Endothelial cell (in vitro differentiated cells): Measurements from ENCODE around the gene CYGB. TPM values are rescaled to one million over a fixed set of nuclear protein-coding genes. Genes with fewer than 3 reads are reported as not detected.
"Not testable (repeated sequence)": the region's sequence is repeated elsewhere in the genome, so short reads cannot be mapped to it uniquely, and the experiment has no call there.

Experiments used
- DNase-seq: peaks from one replicate; pipeline ENCODE4 v3.0.0; 2021; ENCODE audit warnings: low spot score
- H3K27ac Mint-ChIP-seq: one replicate; pipeline ENCODE4 v1.8.0; 2021; ENCODE audit warnings: mixed read lengths, inconsistent platforms; ENCODE audit not compliant: unreplicated experiment
- H3K27me3 Mint-ChIP-seq: one replicate; pipeline ENCODE4 v1.8.0; 2021; ENCODE audit warnings: mild to moderate bottlenecking, moderate library complexity, mixed read lengths, inconsistent platforms; ENCODE audit not compliant: unreplicated experiment
- H3K36me3 Mint-ChIP-seq: one replicate; pipeline ENCODE4 v1.8.0; 2021; ENCODE audit warnings: mild to moderate bottlenecking, low read depth, mixed read lengths, inconsistent platforms; ENCODE audit not compliant: unreplicated experiment
- H3K4me1 Mint-ChIP-seq: one replicate; pipeline ENCODE4 v1.8.0; 2021; ENCODE audit warnings: mild to moderate bottlenecking, mixed read lengths, inconsistent platforms; ENCODE audit not compliant: unreplicated experiment
- H3K4me3 Mint-ChIP-seq: one replicate; pipeline ENCODE4 v1.8.0; 2021; ENCODE audit warnings: mild to moderate bottlenecking, mixed read lengths, inconsistent platforms; ENCODE audit not compliant: unreplicated experiment
- H3K9me3 Mint-ChIP-seq: one replicate; pipeline ENCODE4 v1.8.0; 2021; ENCODE audit warnings: mixed read lengths, inconsistent platforms; ENCODE audit not compliant: unreplicated experiment
- CTCF ChIP-seq: fragments of 200-600 bp; sonication (generic); IDR thresholded peaks from one replicate; pipeline ENCODE4 v1.5.0; 2021; ENCODE audit warnings: antibody characterized with exemption; ENCODE audit not compliant: unreplicated experiment
- total RNA-seq: library from RNA; stranded (reverse); fragmentation: NEBNext Ultra II Directional; extraction: Animal tissue kit (Norgen Biotek cat#: 25700); gene quantifications from one replicate; pipeline ENCODE4 v1.2.1, GENCODE V29; 2021; ENCODE audit not compliant: unreplicated experiment

Gene CYGB
- total RNA-seq, 1 donor from 2014 or later, result 0.51 TPM

DNA sequence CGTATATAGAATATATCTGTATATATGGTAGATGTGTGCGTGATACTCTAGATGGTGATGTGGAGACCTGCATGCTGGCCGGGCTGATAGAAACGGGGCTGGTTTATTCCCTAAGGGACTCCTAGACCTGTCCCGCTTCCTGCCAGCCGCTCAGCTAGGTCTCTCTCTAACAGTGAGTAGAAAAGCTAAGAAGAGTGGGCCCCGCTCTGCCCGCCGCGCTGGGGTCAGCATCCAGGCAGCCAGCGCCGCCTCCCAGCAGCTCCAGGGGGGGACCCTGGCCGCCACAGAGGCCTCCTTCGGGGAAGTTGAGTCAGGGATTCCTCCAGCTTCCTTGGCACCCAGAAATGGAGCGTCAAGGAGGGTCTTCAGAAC, 9.4 kb downstream of the CYGB start:
- H3K9me3 Mint-ChIP-seq, result no peaks in the 10 kb centered on the region
- no peak for TF ChIP-seq CTCF
- no peak overlapping the region for H3K27ac Mint-ChIP-seq
- H3K36me3 Mint-ChIP-seq, result no peaks in the 10 kb centered on the region
- H3K4me1 Mint-ChIP-seq, result peaks cover 11% of the 10 kb centered on the region
- peaks cover 8% of the 10 kb centered on the region for H3K27me3 Mint-ChIP-seq
- DNase-seq, result no peak
- no peak overlapping the region for H3K4me3 Mint-ChIP-seq

DNA sequence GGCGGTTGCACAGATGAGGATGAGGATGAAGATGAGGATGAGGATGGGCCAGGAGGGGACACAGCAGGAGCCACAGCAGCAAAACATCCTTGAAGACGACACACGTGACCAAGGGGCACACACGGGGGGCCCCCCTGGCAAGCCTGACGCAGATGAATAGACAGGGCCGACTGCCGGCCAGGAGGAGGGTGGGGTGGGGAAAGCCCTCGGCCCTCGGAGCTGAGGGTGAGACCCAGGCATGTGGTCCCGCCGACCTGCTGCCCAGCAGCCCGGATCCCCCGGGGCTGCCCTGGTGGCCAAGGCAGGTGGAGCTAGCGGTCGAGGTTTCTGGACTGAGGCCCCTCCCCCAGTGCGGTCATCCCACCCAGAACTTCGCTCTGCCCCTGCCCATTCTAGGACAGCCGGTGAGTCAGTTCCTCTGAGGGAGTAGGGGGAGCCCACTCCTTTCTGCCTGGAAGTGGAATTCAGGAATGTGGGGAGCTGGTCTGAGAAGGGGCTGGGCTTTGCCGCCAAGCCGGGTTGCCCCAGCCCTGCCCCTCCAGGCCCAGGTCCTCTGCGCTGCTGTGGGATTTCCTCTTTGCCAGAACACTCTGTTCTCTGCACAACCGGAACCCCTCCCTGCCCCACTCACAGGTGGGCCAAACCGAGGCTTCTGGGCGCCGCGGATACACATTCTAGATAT, 9.9 kb downstream of the CYGB start:
- DNase-seq, result no peak
- Mint-ChIP-seq H3K27ac (peak overlapping the region; percentile 44), H3K36me3 (no peaks in the 10 kb centered on the region), H3K4me3 (no peak overlapping the region), H3K27me3 (peaks cover 6% of the 10 kb centered on the region), H3K4me1 (peaks cover 11% of the 10 kb centered on the region), H3K9me3 (no peaks in the 10 kb centered on the region)
- no peak for TF ChIP-seq CTCF

- peak overlapping the region; percentile 44 for H3K27ac Mint-ChIP-seq
- DNase-seq, H3K4me3 Mint-ChIP-seq, H3K27me3 Mint-ChIP-seq, H3K36me3 Mint-ChIP-seq, H3K9me3 Mint-ChIP-seq, H3K4me1 Mint-ChIP-seq: not testable (repeated sequence)
Measured at GRCh38 chr17:76527016-76527415, 10.5 kb downstream of the CYGB start.

- not testable (repeated sequence) for H3K36me3 Mint-ChIP-seq, H3K4me1 Mint-ChIP-seq, H3K4me3 Mint-ChIP-seq, H3K27ac Mint-ChIP-seq, H3K9me3 Mint-ChIP-seq, H3K27me3 Mint-ChIP-seq, DNase-seq
Measured at GRCh38 chr17:76525513-76525833, 12.0 kb downstream of the CYGB start.

- no peaks in the 10 kb centered on the region for H3K4me1 Mint-ChIP-seq
- no peaks in the 10 kb centered on the region for H3K36me3 Mint-ChIP-seq
- no peak overlapping the region for H3K4me3 Mint-ChIP-seq
- TF ChIP-seq CTCF, result no peak
- no peak overlapping the region for H3K27ac Mint-ChIP-seq
- DNase-seq, result no peak
- no peaks in the 10 kb centered on the region for H3K9me3 Mint-ChIP-seq
- H3K27me3 Mint-ChIP-seq, result peaks cover 2% of the 10 kb centered on the region
Measured at GRCh38 chr17:76524598-76525512, 12.7 kb downstream of the CYGB start.
